Duodenal mucosa (tissue), 2 donors: ENCODE results near the gene SCG2.
"Not testable (repeated sequence)": the region's sequence is repeated elsewhere in the genome, so short reads cannot be mapped to it uniquely, and the experiment has no call there.

Source experiments
- H3K27ac ChIP-seq: one replicate; pipeline ENCODE4 v1.7.0; 2013; ENCODE audit warnings: low read depth, low read length
- H3K27me3 ChIP-seq, 2 donors: one replicate each; pipeline ENCODE4 v1.7.0; 2013; ENCODE audit warnings: low read length in 2 of 2, control low read depth in 1 of 2; ENCODE audit not compliant: insufficient read depth in 2 of 2, control insufficient read depth in 1 of 2
- H3K36me3 ChIP-seq, 2 donors: one replicate each; pipeline ENCODE4 v1.7.0; 2013; ENCODE audit warnings: low read length in 2 of 2, control low read depth in 1 of 2; ENCODE audit not compliant: insufficient read depth in 2 of 2, control insufficient read depth in 1 of 2
- H3K4me1 ChIP-seq, 2 donors: one replicate each; pipeline ENCODE4 v1.7.0; 2013; ENCODE audit warnings: low read length in 2 of 2, control low read depth in 1 of 2; ENCODE audit not compliant: insufficient read depth in 2 of 2, control insufficient read depth in 1 of 2
- H3K4me3 ChIP-seq, 2 donors: one replicate each; pipeline ENCODE4 v1.7.0; 2013; ENCODE audit warnings: low read length in 2 of 2, low read depth in 1 of 2
- H3K9ac ChIP-seq, 2 donors: one replicate each; pipeline ENCODE4 v1.7.0; 2013; ENCODE audit warnings: low read length in 2 of 2, low read depth in 1 of 2
- H3K9me3 ChIP-seq, 2 donors: one replicate each; pipeline ENCODE4 v1.7.0; 2013; ENCODE audit warnings: low read length in 2 of 2, control low read depth in 1 of 2; ENCODE audit not compliant: control insufficient read depth in 1 of 2

Gene SCG2

DNA sequence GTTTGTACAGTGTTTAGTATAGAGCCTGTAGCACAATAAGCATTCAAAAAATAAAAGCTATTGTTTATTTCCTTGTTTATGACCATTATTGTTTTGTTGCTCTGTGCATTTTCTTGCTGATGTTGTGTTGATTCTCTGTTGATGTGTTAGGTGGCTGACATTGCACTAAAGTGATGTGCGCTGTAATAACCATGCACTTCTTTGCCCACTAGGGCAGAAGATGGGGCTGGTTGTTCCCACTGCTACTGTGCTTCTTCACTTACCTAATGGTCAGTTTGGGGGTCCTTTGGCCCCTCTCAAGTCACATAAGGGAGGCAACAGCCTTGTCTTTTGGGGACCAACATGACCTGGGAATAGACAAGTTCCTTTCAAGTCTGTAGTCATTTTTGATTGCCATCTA, 6.0 kb downstream of the SCG2 start:
- Histone ChIP-seq H3K9me3 (no peaks in the 10 kb centered on the region), H3K4me3 (no peak overlapping the region), H3K27me3 (no peaks in the 10 kb centered on the region), H3K9ac (no peak overlapping the region), H3K27ac (no peak overlapping the region), H3K4me1 (no peaks in the 10 kb centered on the region), H3K36me3 (no peaks in the 10 kb centered on the region)

DNA sequence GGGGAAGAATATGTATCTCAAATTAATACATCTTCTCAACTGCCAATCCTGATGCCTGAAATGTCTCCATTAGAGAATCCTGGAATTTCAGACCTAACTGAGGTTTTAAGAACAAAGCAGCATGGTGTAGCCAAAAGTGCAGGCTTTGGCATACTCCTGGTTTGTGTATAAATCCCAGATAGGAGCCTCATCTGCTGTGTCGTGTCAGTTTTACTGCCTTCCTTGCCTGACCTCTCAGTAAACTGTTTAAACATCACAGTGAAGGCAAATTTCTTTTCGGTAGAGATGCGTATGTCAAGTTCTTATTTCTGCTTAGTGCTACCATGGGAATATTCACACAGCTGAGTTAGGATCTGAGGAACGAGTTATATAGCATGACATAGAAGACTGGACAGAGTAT, 7.3 kb downstream of the SCG2 start:
- Histone ChIP-seq H3K9ac (no peak overlapping the region), H3K4me3 (no peak overlapping the region), H3K27me3 (no peaks in the 10 kb centered on the region), H3K36me3 (no peaks in the 10 kb centered on the region), H3K9me3 (no peaks in the 10 kb centered on the region), H3K4me1 (no peaks in the 10 kb centered on the region), H3K27ac (no peak overlapping the region)

DNA sequence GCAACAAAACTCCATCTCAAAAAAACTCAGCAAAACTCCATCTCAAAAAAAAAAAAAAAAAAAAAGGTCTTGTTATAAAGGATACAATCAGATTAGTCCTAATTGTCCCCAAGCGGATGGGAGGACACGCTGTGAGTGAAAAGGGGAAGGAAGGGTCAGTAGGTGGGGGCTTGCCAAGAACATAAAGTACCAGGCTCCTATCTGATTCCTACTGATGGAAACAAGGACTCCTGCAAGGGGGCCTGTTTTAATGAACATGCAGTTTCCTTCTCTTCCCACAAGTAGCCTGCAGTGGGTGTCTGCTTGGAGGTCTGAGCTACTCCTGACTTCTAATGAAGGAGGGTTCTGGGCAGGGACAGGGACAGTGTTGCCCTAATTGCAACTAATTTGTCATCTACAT, 7.9 kb downstream of the SCG2 start:
- Histone ChIP-seq H3K9me3 (no peaks in the 10 kb centered on the region), H3K4me3 (no peak overlapping the region), H3K27ac (no peak overlapping the region), H3K9ac (no peak overlapping the region), H3K36me3 (no peaks in the 10 kb centered on the region), H3K27me3 (no peaks in the 10 kb centered on the region), H3K4me1 (no peaks in the 10 kb centered on the region)

DNA sequence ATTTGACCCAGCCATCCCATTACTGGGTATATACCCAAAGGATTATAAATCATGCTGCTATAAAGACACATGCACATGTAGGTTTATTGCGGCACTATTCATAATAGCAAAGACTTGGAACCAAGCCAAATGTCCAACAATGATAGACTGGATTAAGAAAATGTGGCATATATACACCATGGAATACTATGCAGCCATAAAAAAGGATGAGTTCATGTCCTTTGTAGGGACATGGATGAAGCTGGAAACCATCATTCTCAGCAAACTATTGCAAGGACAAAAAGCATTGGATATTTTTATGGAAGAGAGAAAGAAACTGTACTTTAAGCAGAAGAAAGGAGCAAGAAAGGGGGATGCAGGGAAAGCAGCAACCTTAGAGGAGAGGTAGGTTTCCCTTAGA, 9.5 kb downstream of the SCG2 start:
- H3K4me3 ChIP-seq, H3K9ac ChIP-seq, H3K36me3 ChIP-seq, H3K27ac ChIP-seq, H3K4me1 ChIP-seq, H3K9me3 ChIP-seq, H3K27me3 ChIP-seq: not testable (repeated sequence)

DNA sequence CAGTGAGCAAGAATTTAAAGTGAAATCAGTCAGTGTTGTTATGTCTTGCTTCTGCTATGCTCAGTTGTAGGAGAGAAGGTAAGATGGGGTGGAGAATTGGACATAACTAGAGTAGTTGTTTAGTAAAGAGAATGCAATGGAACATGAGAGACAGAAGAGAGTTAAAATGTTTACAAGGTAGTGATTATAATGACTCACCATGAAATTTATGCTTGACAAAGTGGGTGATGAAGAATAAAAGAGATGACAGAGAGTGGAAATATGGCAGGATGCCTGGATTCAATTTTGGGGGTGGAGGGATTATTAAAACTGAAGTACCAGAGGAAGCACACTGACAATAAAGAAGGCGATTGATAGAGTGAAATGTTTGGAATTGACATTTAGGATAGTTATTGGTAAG, 10.6 kb downstream of the SCG2 start:
- no peak overlapping the region for H3K4me3 ChIP-seq
- H3K27ac ChIP-seq = no peak overlapping the region
- no peak overlapping the region for H3K9ac ChIP-seq
- no peaks in the 10 kb centered on the region for H3K4me1 ChIP-seq
- no peaks in the 10 kb centered on the region for H3K27me3 ChIP-seq
- H3K9me3 ChIP-seq = no peaks in the 10 kb centered on the region
- H3K36me3 ChIP-seq = no peaks in the 10 kb centered on the region

DNA sequence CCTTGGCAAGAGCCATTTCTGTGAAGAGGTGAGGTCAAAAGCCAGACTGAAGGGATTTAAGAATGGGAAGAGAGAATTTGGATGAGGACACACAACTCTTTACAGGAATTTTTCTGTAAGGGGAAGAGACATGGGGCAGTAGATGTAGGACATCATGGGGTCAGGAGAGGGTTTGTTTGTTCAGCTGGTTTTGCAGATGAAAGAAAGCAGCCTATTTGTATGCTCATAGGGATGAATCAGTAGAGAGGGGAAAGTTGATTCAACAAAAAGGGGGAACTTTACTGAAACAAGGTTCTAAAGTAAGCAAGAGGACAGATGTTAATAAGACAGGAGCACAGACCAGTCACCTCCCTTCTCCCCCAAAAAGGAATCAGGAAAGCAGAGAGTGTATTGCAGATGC, 11.2 kb downstream of the SCG2 start:
- Histone ChIP-seq H3K4me3 (no peak overlapping the region), H3K9ac (no peak overlapping the region), H3K4me1 (no peaks in the 10 kb centered on the region), H3K36me3 (no peaks in the 10 kb centered on the region), H3K27me3 (no peaks in the 10 kb centered on the region), H3K27ac (no peak overlapping the region), H3K9me3 (no peaks in the 10 kb centered on the region)

DNA sequence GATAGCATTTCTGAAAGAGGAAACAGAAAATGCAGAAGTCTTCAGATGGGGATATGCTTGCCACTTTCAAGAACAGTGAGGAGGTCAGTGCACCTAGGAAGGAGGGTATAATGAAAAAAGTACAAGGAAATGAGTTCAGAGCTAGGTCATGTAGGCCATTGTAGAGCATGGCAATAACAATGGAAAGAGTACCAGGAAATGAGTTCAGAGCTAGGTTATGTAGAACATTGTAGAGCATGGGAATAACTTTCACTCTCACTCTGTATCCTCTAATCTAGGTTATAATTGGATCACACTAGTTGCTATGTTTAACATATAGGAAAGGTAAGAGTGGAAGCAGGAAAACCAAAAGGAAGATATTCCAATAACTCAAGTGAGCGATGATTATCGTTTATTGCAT, 12.3 kb downstream of the SCG2 start:
- no peak overlapping the region for H3K27ac ChIP-seq
- no peaks in the 10 kb centered on the region for H3K4me1 ChIP-seq
- no peak overlapping the region for H3K9ac ChIP-seq
- no peaks in the 10 kb centered on the region for H3K36me3 ChIP-seq
- H3K27me3 ChIP-seq = no peaks in the 10 kb centered on the region
- no peaks in the 10 kb centered on the region for H3K9me3 ChIP-seq
- H3K4me3 ChIP-seq = no peak overlapping the region

DNA sequence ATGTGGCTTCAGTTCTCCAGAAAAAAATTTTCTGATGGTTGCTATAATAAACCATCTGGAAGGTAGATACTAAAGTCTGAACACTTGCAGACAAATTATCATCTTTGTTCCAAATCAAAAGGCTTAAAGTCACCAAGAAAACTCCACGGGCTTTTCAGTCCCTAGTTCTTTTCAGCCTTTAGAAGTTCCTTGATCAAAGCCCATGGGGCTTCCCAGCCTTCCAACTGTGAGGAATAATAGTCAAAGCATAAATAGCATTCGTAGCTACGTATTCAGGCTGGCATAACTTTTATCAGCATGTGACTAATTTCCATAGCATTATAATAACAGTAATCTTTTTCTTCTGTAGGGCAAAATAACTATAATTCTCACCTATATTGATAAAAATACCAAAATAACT, 13.9 kb downstream of the SCG2 start:
- Histone ChIP-seq H3K9ac (no peak overlapping the region), H3K27me3 (no peaks in the 10 kb centered on the region), H3K36me3 (no peaks in the 10 kb centered on the region), H3K4me3 (no peak overlapping the region), H3K9me3 (no peaks in the 10 kb centered on the region), H3K27ac (no peak overlapping the region), H3K4me1 (no peaks in the 10 kb centered on the region)

DNA sequence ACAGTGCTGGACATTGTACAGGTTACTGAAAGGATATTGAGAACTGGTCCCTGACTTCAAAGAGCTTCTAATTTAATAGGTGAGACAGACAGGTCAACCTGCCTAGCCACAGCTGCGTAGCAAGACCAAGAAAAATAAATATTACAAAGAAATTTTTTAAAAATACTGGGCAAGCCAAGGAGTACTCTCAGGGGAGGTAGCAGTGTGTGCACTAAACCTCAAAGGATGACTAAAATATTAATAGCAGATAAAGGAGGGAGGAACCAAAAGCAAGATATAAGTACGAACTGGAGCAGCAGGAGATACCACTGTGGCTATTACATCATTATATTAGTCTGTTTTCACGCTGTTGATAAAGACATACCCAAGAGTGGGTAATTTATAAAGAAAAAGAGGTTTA, 14.9 kb downstream of the SCG2 start:
- no peak overlapping the region for H3K9ac ChIP-seq
- no peaks in the 10 kb centered on the region for H3K4me1 ChIP-seq
- H3K27ac ChIP-seq = no peak overlapping the region
- no peaks in the 10 kb centered on the region for H3K9me3 ChIP-seq
- no peaks in the 10 kb centered on the region for H3K36me3 ChIP-seq
- no peak overlapping the region for H3K4me3 ChIP-seq
- no peaks in the 10 kb centered on the region for H3K27me3 ChIP-seq

DNA sequence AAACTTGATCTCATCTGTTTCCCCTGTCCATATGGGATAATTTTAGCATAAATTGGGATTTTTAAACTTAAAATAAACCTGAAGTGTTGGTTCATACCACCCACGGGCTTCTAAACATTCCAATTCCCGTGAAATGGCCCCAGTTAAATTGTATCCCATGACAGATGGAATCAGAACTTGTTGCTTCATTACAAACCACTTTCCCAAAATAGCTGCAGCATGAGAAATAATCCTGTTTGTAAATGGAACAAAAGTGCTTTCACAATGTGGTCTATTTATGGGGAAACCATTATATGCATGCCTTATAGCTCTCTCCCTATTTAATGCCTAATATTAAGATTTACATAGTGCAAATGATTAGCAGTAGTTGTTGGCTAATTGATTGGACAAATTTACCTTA, 15.9 kb downstream of the SCG2 start:
- H3K27ac ChIP-seq = no peak overlapping the region
- H3K4me1 ChIP-seq = no peaks in the 10 kb centered on the region
- no peaks in the 10 kb centered on the region for H3K9me3 ChIP-seq
- H3K9ac ChIP-seq = no peak overlapping the region
- no peaks in the 10 kb centered on the region for H3K36me3 ChIP-seq
- H3K27me3 ChIP-seq = no peaks in the 10 kb centered on the region
- H3K4me3 ChIP-seq = no peak overlapping the region

DNA sequence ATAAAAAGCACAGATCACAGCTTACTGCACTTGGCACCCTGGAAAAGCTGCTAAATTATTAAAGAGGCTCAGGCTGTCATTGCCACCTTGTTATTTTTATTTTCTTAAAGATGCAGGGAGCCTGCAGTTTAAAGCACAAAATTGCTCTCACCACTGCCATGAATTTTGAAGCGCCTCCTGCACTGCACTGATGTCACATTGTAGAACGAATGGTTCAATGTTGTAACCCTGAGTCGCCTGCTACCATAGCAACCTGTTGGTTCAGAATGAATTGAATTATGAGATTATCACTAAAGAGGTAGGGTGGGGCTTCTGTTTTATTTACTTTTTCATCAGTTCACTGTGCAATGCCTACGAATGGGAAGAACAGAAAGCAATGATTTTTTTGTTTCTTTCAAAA, 16.5 kb downstream of the SCG2 start:
- Histone ChIP-seq H3K9ac (no peak overlapping the region), H3K9me3 (no peaks in the 10 kb centered on the region), H3K4me3 (no peak overlapping the region), H3K27ac (no peak overlapping the region), H3K4me1 (no peaks in the 10 kb centered on the region), H3K27me3 (no peaks in the 10 kb centered on the region), H3K36me3 (no peaks in the 10 kb centered on the region)
